NCI-H345 treated with DMSO at 0.1 percent for 48 hours (cell line): Measurements from ENCODE around the gene STIM1.

Experiments
- DNase-seq: peaks from one replicate; lab custom pipeline; 2025; ENCODE audit not compliant: unreplicated experiment; lab: John Stamatoyannopoulos, UW

Gene STIM1

GRCh38 chr11:3944198-3944597 is 88.7 kb downstream of the STIM1 start:
- no peak for DNase-seq

DNA sequence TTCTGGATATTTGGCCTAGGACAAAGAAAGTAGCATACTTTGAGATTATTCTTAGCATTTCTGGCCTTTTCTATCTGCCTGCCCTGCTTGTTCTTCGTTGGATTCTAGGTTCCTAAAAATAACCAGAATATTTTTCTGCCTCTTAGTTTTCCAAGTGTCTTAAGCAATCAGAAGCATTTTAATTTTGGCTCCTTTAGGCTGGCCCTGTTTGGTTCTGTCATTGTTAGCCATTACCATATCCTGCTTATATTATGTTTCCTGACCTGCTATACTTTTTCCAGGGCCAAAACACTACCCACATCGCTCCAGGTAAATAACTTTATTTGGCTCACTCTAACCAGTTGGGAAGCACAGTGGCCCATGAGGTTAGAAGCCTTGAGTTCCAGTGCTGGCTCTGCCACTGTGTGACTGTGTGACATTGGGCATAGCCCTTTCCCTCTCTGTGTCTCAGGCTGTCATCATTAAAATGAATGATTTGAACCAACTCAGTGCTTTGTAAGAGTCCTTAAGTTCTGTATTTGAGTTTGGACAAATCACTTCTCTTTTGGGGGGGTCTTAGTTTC is 91.1 kb downstream of the STIM1 start:
- no peak for DNase-seq

- DNase-seq = no peak
Measured at GRCh38 chr11:3947061-3947460, 91.6 kb downstream of the STIM1 start.

DNA sequence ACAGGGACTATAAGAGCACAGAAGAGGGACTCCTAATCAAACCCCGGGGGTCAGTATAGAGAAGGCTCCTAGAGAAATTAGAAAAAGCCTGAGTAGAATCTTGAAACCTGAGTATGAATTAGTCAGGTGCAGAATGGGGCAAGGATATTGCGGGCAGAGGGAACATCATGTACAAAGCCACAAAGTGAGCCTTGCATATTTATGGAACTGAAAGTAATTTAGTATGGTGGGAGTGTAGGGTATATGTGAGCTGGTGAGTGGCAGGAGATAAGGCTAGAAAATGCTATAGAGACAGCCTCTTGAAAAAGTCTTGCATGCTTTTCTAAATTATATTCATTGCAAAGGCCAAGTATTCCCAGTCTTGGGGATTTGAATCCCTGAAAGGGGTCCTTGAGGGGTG is 93.7 kb downstream of the STIM1 start:
- DNase-seq = no peak

DNA sequence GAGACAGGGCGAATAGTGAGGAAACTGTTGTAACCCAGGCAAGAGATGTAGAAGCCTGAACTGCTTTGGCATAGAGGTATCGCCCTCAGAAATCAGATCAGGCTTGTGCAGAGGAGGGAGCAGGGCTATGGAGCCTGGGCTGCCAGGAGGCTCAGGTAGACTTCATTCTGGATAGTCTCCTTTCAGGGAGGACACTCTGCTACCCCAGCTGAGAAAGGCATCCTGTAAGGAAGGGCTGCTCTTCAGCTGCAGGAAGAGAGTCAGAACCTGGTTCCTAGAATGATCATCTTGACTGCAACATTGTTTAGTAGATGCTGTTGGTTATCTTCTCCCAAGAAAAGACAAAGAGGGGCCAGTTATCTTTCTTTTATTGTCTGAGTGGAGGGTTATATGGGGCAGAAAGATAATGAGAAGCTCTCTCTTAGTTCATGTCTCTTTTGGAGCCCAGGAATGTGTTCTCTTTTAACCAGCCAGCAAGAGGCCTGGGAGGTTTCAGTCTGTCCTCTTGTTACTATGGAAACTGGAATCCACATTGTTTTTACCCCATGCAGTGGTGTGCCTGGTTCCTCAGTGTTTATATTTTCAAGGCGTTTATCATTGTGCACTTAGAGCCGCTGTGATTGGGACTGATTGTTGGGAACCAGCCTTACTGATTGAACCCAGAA is 95.7 kb downstream of the STIM1 start:
- DNase-seq = no peak

- DNase-seq = no peak
Measured at GRCh38 chr11:3952715-3953114, 97.3 kb downstream of the STIM1 start.

DNA sequence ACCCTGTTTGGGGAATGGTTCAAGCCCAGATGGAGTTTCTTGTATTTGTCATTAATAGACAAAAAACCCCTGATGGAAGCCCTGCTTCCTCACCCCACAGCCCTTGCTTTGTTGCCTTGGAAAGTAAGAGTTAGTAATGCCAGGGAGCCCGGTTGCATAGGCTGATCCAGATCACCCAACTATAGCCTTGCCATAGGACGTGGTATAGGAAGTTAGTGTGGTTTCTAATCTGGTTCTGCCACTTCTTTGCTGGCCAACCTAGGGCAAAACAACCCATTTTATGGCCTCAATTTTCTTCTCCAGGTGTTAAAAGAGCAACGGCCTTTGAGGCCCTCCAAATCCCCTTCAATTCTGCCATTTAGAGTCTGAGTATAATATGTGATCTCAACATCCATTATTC is 97.9 kb downstream of the STIM1 start:
- DNase-seq = no peak

GRCh38 chr11:3954448-3955298 is 99.2 kb downstream of the STIM1 start:
- DNase-seq = no peak

- DNase-seq = no peak
Measured at GRCh38 chr11:3955299-3955665, 99.8 kb downstream of the STIM1 start.

- DNase-seq = no peak
Measured at GRCh38 chr11:3956038-3956437, 100.6 kb downstream of the STIM1 start.

GRCh38 chr11:3956748-3957147 is 101.3 kb downstream of the STIM1 start:
- no peak for DNase-seq

DNA sequence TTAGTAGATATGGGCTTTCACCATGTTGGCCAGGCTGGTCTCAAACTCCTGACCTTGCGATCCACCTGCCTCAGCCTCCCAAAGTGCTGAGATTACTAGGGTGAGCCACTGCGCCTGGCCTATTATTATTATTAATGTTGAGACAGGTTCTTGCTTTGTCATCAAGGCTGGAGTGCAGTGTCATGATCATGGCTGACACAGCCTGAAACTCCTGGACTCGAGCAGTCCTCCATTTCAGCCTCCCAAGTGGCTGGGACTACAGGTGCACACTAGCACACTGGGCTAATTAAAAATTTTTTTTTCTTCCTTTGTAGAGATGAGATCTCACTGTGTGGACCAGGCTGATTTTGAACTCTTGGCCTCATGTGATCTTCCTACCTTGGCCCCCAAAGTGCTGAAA is 102.0 kb downstream of the STIM1 start:
- DNase-seq = no peak

DNA sequence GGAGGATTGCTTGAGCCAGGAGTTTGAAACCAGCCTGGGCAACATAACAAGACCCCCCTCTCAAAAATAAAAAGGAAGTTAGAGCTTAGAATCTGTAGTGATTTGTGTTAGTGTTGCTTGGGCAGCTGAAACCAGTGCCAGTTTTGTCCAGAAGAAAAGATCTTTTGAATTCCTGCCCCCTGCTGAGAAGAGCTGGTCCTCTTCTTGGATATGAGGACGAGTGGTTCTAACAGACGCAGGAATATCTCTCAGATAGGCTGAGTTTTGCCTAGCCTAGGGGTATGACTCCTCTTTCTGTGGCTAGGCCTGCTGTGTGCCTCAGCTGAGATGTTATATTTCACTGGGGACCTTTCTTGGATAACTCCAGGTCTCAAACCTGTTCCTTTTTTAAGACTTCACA is 102.8 kb downstream of the STIM1 start:
- DNase-seq = no peak

DNA sequence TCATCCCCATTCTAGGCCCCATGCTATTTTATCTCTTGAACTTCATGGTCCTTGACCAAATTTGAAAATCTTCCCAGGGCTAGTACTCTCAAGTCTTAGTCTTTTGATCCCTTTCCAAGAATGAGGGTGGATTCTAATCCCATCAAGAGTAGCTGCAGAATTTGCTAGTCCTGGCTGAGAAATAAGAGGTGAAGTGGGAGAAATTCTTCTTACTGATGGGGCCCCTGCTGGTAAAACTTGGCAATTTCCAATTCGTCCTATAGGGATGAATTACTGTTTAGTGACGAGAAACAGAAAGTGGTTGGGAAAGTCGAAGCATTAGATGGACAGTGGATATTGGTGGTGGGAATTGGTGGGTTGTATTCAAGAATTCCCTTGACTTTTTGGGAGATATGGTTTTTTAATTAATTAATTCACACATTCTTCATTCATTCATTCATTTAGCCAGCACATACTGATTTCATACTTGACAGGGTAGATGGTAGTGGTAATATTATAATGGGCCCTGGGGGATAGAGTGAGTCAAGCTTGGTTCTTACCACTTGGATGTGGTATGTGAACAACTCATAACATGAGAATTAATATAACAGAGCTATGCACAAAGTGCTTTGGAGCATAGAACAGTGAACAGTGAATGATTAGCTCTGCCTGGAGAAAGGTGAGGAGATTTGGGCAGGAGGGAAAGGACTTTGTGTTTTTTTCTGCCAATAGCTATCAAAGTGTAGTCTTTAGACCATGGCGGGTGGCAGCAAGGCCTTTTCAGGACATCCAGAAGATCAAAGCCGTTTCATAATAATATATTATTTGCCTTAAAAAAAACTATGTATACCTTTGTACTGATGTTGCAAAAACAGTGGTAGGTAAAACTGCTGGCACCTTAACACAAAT is 103.8 kb downstream of the STIM1 start:
- no peak for DNase-seq

DNA sequence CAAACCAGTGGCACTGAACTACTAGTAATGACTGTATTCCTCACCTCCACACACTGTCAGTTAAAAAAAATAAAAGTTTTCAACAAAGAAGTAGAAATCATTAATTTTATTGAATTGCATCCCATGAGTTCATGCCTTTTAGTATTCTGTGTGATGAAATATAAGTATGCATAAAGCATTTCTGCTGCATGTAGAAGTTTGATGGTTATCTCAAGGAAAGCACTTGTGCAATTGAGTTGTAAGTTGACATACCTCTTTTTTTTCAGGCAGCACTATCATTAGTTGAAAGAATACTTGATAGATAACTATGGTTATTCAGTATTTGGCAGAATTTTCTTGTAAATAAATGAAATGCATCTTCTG is 104.4 kb downstream of the STIM1 start:
- no peak for DNase-seq

DNA sequence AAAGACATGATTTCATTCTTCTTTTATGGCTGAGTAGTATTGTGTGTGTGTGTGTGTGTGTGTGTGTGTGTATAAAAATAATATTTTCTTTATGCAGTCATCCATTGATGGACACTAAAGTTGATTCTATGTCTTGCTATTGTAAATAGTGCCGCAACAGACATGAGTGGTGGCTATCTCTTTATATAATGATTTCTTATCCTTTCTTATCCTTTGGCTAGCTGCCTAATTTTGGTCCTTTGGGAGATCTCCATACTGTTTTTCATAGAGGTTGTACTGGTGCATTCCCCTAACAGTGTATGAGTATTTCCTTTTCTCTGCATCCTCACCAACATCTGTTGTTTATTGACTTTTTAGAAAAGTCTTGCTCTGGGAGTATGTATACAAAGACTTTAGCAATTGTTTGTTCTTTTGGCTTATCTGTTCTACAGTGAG is 107.0 kb downstream of the STIM1 start:
- DNase-seq = peak; percentile 7

GRCh38 chr11:3964056-3964455 is 108.6 kb downstream of the STIM1 start:
- no peak for DNase-seq

GRCh38 chr11:3964935-3965604 is 109.6 kb downstream of the STIM1 start:
- no peak for DNase-seq

- DNase-seq = no peak
Measured at GRCh38 chr11:3967695-3968094, 112.2 kb downstream of the STIM1 start.

GRCh38 chr11:3969200-3969599 is 113.7 kb downstream of the STIM1 start:
- DNase-seq = no peak

DNA sequence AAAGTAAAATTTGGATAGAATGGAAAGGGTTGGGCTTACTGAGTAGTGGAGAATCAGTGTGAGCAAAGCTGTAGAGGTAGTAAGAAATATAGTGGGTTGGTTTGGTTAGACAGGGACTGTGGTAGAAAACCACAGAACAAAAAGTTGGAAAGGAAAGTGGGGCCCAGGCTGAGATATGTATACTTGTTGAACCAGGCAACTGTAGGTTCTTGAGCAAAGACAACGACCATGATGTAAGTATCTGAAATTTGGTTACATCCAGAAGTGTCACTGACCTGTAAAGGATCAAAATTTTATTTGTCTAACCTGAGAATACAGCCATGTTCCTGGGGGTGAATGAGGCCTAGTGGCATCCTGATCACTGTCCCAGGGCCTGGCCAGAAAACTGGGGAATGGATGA is 114.1 kb downstream of the STIM1 start:
- no peak for DNase-seq
